Neuronal stem cell (in vitro differentiated cells): Measurements from ENCODE around the gene SHKBP1.

ENCODE experiments used
- DNase-seq: peaks from one replicate; pipeline ENCODE4 v3.0.0-alpha.2; 2013; ENCODE audit warnings: low spot score
- H2AFZ ChIP-seq: one replicate; pipeline ENCODE4 v1.6.1; 2013; ENCODE audit warnings: mild to moderate bottlenecking, low read length, inconsistent platforms
- H2AK5ac ChIP-seq: 2 replicates; pipeline ENCODE4 v1.6.1; 2013; ENCODE audit warnings: low read depth, mild to moderate bottlenecking, inconsistent platforms, low read length, moderate library complexity, mixed read lengths
- H2BK120ac ChIP-seq: 2 replicates; pipeline ENCODE4 v1.6.1; 2013; ENCODE audit warnings: low read depth, mild to moderate bottlenecking, inconsistent platforms, low read length, moderate library complexity, mixed read lengths
- H2BK12ac ChIP-seq: one replicate; pipeline ENCODE4 v1.6.1; 2013; ENCODE audit warnings: low read length, inconsistent platforms
- H2BK15ac ChIP-seq: 2 replicates; pipeline ENCODE4 v1.6.1; 2013; ENCODE audit warnings: mild to moderate bottlenecking, low read length, inconsistent platforms, mixed read lengths
- H2BK5ac ChIP-seq: one replicate; pipeline ENCODE4 v1.6.1; 2013; ENCODE audit warnings: inconsistent platforms, mild to moderate bottlenecking, low read length, moderate library complexity
- H3K14ac ChIP-seq: one replicate; pipeline ENCODE4 v1.6.1; 2013; ENCODE audit warnings: low read length, inconsistent platforms
- H3K18ac ChIP-seq: 2 replicates; pipeline ENCODE4 v1.6.1; 2013; ENCODE audit warnings: low read length, inconsistent platforms
- H3K23ac ChIP-seq: 2 replicates; pipeline ENCODE4 v1.6.1; 2013; ENCODE audit warnings: low read depth, mild to moderate bottlenecking, mixed read lengths, low read length, inconsistent platforms; ENCODE audit not compliant: poor library complexity
- H3K27ac ChIP-seq: replicated peaks from 3 replicates; pipeline ENCODE4 v1.5.1; 2013; ENCODE audit warnings: low read length, inconsistent platforms
- H3K27me3 ChIP-seq, 3 experiments: 2 replicates each; pipeline ENCODE4 v1.6.1; 2013; ENCODE audit warnings: low read length in 3 of 3, mild to moderate bottlenecking in 2 of 3, inconsistent platforms in 1 of 3, low read depth in 1 of 3, mixed read lengths in 1 of 3, moderate library complexity in 1 of 3; ENCODE audit not compliant: control insufficient read depth in 3 of 3, insufficient read depth in 3 of 3
- H3K36me3 ChIP-seq, 2 donors: replicated peaks in 1 of 2; 2 replicates each; pipeline ENCODE4 v1.6.1; 2013; ENCODE audit warnings: low read length in 2 of 2; ENCODE audit not compliant: control insufficient read depth in 2 of 2, insufficient read depth in 2 of 2
- H3K4ac ChIP-seq: 2 replicates; pipeline ENCODE4 v1.6.1; 2013; ENCODE audit warnings: inconsistent platforms, mild to moderate bottlenecking, low read length, moderate library complexity
- H3K4me1 ChIP-seq, 2 donors: 1 replicate in 1 of 2; 2 replicates in 1 of 2; pipeline ENCODE4 v1.6.1; 2013; ENCODE audit warnings: low read length in 2 of 2, low read depth in 1 of 2; ENCODE audit not compliant: control insufficient read depth in 2 of 2, insufficient read depth in 1 of 2
- H3K4me2 ChIP-seq: one replicate; pipeline ENCODE4 v1.6.1; 2013; ENCODE audit warnings: mild to moderate bottlenecking, low read length, inconsistent platforms; ENCODE audit not compliant: insufficient read depth, poor library complexity, severe bottlenecking
- H3K4me3 ChIP-seq, 2 donors: 2 replicates each; pipeline ENCODE4 v1.5.1; 2013; ENCODE audit warnings: low read length in 2 of 2, mild to moderate bottlenecking in 2 of 2, inconsistent platforms in 1 of 2, moderate library complexity in 1 of 2
- H3K79me1 ChIP-seq: one replicate; pipeline ENCODE4 v1.6.1; 2013; ENCODE audit warnings: low read depth, mild to moderate bottlenecking, inconsistent platforms, low read length, moderate library complexity
- H3K9ac ChIP-seq: one replicate; pipeline ENCODE4 v1.6.1; 2013; ENCODE audit warnings: mild to moderate bottlenecking, low read depth, low read length, inconsistent platforms; ENCODE audit not compliant: poor library complexity
- H3K9me3 ChIP-seq, 2 donors: replicated peaks in 1 of 2; 2 replicates each; pipeline versions ENCODE3 to v1.6.1; 2013; ENCODE audit warnings: low read length in 2 of 2, mild to moderate bottlenecking in 2 of 2, inconsistent platforms in 1 of 2, low read depth in 1 of 2, mixed read lengths in 1 of 2, moderate library complexity in 1 of 2; ENCODE audit not compliant: control insufficient read depth in 2 of 2, insufficient read depth in 1 of 2
- H4K8ac ChIP-seq: one replicate; pipeline ENCODE4 v1.6.1; 2013; ENCODE audit warnings: low read depth, mild to moderate bottlenecking, inconsistent platforms, low read length, moderate library complexity
- H4K91ac ChIP-seq: one replicate; pipeline ENCODE4 v1.6.1; 2013; ENCODE audit warnings: low read length, low read depth, mild to moderate bottlenecking, inconsistent platforms; ENCODE audit not compliant: poor library complexity
- WGBS, 2 donors: extraction: QIAGEN DNeasy Blood & Tissue Kit; methylation state at CpG; one replicate each; pipeline ENCODE4 v1.1.7; 2013; ENCODE audit warnings: missing lambda C conversion rate in 2 of 2, mixed read lengths in 1 of 2; ENCODE audit not compliant: insufficient read length in 2 of 2, insufficient replicate concordance in 1 of 2; ENCODE audit errors: extremely low coverage in 2 of 2; 5-methylcytosine and 5-hydroxymethylcytosine counted together

SHKBP1 gene

DNA sequence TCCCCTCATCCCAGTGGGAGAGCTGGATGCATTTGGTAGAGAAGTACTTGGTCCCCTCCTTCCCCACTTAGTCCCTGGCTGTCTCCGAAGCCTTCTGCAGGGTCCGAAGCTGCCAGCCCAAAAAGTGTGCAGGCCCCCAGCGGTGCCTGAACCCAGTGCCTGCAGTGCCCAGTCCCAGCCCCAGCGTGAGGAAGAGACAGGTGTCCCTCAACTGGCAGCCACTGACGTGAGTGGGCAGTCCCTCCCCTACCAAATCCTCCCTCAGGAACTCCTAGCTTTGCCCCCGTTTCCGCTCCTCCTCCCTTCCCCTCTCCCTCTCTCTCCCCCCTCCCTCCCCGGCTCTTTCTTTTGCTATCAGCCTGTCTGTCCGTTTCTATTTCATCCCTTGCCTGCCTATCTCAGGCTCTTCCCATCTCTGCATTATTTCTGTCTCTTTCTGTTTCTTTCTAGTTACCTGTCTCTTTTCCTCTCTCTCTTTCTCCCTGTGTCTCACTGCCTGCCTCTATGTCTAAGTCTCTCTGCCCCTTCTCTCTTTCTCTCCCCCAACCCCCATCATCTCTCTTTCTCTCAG, 22.7 kb downstream of the SHKBP1 start:
- Histone ChIP-seq H3K36me3 (peaks cover 0 to 35% of the 10 kb centered on the region in 2 donors), H2BK5ac (no peak overlapping the region), H2BK15ac (no peak overlapping the region), H3K9me3 (no peaks in the 10 kb centered on the region), H3K14ac (peak overlapping the region; percentile 4), H3K4me3 (peak overlapping the region in 1 of 2 donors; percentile 56), H3K79me1 (no peaks in the 10 kb centered on the region), H3K4me2 (no peak overlapping the region), H2BK120ac (no peak overlapping the region), H3K18ac (peak overlapping the region; percentile 81), H2AFZ (no peak overlapping the region), H4K91ac (no peak overlapping the region), H3K23ac (no peak overlapping the region), H3K27ac (no peak overlapping the region), H3K27me3 (peaks cover 0 to 46% (median 3%) of the 10 kb centered on the region in 3 experiments), H3K4ac (no peak overlapping the region), H3K4me1 (peaks cover 20 to 27% of the 10 kb centered on the region in 2 donors), H4K8ac (no peak overlapping the region), H2BK12ac (no peak overlapping the region), H2AK5ac (peak overlapping the region; percentile 33), H3K9ac (peak overlapping the region; percentile 45)
- WGBS, 2 donors, result no CpG with 5 or more reads among the region's 9 CpGs
- DNase-seq, result no peak

DNA sequence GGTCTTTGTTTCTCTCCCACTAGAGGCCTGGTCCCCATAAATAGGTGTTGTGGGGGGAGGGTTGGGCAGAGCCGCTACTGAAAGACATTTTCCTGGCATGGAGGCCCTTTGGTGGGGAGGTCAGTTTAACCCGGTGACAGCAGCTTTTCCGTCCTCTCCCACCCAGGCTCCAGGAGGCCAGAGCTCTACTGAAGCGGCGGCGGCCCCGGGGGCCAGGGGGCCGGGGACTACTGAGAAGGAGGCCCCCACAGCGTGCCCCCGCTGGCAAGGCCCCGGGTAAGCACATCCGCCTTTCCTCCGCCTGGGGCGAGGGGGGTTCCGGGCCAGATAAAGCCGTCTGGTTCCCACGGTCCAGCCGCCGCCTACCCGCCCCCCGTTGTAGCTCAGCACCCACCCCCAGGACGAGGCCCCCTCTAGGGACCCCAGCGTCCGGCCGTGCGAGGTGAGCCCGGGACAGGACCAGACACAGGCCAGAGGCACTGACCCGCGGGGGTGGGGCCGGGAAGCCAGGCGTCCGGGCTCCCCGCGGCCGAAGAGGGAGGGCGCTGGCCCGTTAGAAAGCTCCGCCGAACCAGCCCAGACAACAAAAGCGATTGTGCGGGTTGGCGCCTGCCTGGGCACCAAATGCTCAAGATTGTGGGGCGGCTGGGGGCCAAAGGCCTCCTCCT, 23.4 kb downstream of the SHKBP1 start:
- no peak overlapping the region for H3K14ac ChIP-seq
- H4K91ac ChIP-seq, result no peak overlapping the region
- H3K79me1 ChIP-seq, result no peaks in the 10 kb centered on the region
- H2BK15ac ChIP-seq, result no peak overlapping the region
- H3K9ac ChIP-seq, result no peak overlapping the region
- DNase-seq, result no peak
- H3K36me3 ChIP-seq, result peaks cover 0 to 41% of the 10 kb centered on the region in 2 donors
- peaks cover 0 to 52% (median 7%) of the 10 kb centered on the region in 3 experiments for H3K27me3 ChIP-seq
- H2AFZ ChIP-seq, result no peak overlapping the region
- no peak overlapping the region for H2BK12ac ChIP-seq
- no peak overlapping the region for H2BK120ac ChIP-seq
- no peak overlapping the region for H4K8ac ChIP-seq
- H2BK5ac ChIP-seq, result no peak overlapping the region
- no peak overlapping the region for H3K4ac ChIP-seq
- H3K4me3 ChIP-seq, result no peak overlapping the region
- WGBS, 2 donors, result no CpG with 5 or more reads among the region's 43 CpGs
- H3K9me3 ChIP-seq, result no peaks in the 10 kb centered on the region
- no peak overlapping the region for H3K4me2 ChIP-seq
- peaks cover 14 to 27% of the 10 kb centered on the region in 2 donors for H3K4me1 ChIP-seq
- peak overlapping the region; percentile 51 for H2AK5ac ChIP-seq
- no peak overlapping the region for H3K27ac ChIP-seq
- H3K18ac ChIP-seq, result peak overlapping the region; percentile 39
- peak overlapping the region; percentile 67 for H3K23ac ChIP-seq

DNA sequence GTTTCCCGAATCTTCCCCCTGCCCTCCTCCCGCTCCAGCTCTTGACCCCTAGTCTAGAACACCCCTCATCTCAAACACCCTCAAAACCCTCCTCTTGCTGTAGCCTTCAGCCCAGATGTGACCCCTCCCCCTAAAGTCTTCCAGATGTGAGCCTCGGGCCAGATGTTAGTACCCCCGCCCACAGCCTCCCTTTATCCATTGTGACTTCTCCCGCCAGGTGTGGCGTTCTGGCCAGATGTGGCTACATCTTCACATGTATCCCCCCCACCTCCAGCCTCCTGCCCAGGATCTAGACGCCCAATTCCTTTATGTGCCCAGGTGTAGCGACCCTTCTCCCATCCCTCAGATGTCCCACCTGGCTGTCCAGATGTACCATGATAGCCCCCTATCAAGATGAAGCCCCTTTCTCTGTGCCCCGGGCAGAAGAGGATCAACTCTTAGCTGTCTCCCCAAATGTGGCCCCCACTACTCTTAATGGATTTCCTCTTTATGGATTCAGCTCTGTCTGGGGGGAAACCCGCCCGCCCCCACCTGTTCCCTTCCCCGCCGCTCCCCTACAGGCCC, 24.0 kb downstream of the SHKBP1 start:
- Histone ChIP-seq H2BK5ac (no peak overlapping the region), H2BK12ac (no peak overlapping the region), H3K4me1 (peaks cover 10 to 31% of the 10 kb centered on the region in 2 donors), H2AK5ac (no peak overlapping the region), H3K27me3 (peaks cover 0 to 59% (median 8%) of the 10 kb centered on the region in 3 experiments), H3K23ac (no peak overlapping the region), H4K91ac (no peak overlapping the region), H4K8ac (no peak overlapping the region), H3K9ac (no peak overlapping the region), H2AFZ (no peak overlapping the region), H3K36me3 (peaks cover 0 to 46% of the 10 kb centered on the region in 2 donors), H3K14ac (no peak overlapping the region), H2BK120ac (no peak overlapping the region), H3K18ac (no peak overlapping the region), H2BK15ac (no peak overlapping the region), H3K79me1 (no peaks in the 10 kb centered on the region), H3K9me3 (no peaks in the 10 kb centered on the region), H3K4ac (no peak overlapping the region), H3K4me3 (no peak overlapping the region), H3K27ac (no peak overlapping the region), H3K4me2 (peak overlapping the region; percentile 78)
- DNase-seq, result no peak
- WGBS, 2 donors, result no CpG with 5 or more reads among the region's 13 CpGs
